ENCODE measurements around the gene OR6Q1.
"Not testable (repeated sequence)": the region's sequence is repeated elsewhere in the genome, so short reads cannot be mapped to it uniquely, and the experiment has no call there.

Gene OR6Q1

GRCh38 chr11:58030653-58031052 lies at the start of gene OR6Q1:
TSS of gene OR6Q1 (plus strand) at chr11:58030953. CDS start at chr11:58030953, 0 bp downstream.
- no peak for DNase-seq

GRCh38 chr11:57981536-57981935 lies 49.2 kb upstream of the OR6Q1 start:
- DNase-seq: no peak

GRCh38 chr11:57982776-57983175 lies 48.0 kb upstream of the OR6Q1 start:
- DNase-seq: no peak

GRCh38 chr11:57983191-57983590 lies 47.6 kb upstream of the OR6Q1 start:
- no peak for DNase-seq

GRCh38 chr11:57999523-57999922 lies 31.2 kb upstream of the OR6Q1 start:
- DNase-seq: not testable (repeated sequence)

- DNase-seq: not testable (repeated sequence)
Measured at GRCh38 chr11:58000021-58000420, 30.7 kb upstream of the OR6Q1 start.

- no peak for DNase-seq
Measured at GRCh38 chr11:58000699-58001098, 30.1 kb upstream of the OR6Q1 start.

- no peak for DNase-seq
Measured at GRCh38 chr11:58003036-58003435, 27.7 kb upstream of the OR6Q1 start.

GRCh38 chr11:58003591-58003990 lies 27.2 kb upstream of the OR6Q1 start:
- DNase-seq: no peak

- no peak for DNase-seq
Measured at GRCh38 chr11:58004664-58005063, 26.1 kb upstream of the OR6Q1 start.

- no peak for DNase-seq
Measured at GRCh38 chr11:58006940-58007339, 23.8 kb upstream of the OR6Q1 start.

- no peak for DNase-seq
Measured at GRCh38 chr11:58011771-58012170, 19.0 kb upstream of the OR6Q1 start.

GRCh38 chr11:58023435-58023931 lies 7.3 kb upstream of the OR6Q1 start, which contains the start of gene OR9Q1:
TSS of gene OR9Q1 (plus strand) at chr11:58023881. CDS start at chr11:58179445, 155,564 bp downstream.
- DNase-seq: no peak

GRCh38 chr11:58024601-58025091 lies 6.1 kb upstream of the OR6Q1 start:
- DNase-seq: no peak

- no peak for DNase-seq
Measured at GRCh38 chr11:58027341-58027740, 3.4 kb upstream of the OR6Q1 start.

- no peak for DNase-seq
Measured at GRCh38 chr11:58028687-58029411, 1.9 kb upstream of the OR6Q1 start.

- no peak for DNase-seq
Measured at GRCh38 chr11:58034471-58034870, 3.7 kb downstream of the OR6Q1 start.

GRCh38 chr11:58039589-58039988 lies 8.8 kb downstream of the OR6Q1 start:
- no peak for DNase-seq

GRCh38 chr11:58043379-58043778 lies 12.6 kb downstream of the OR6Q1 start:
- no peak for DNase-seq

GRCh38 chr11:58046231-58046630 lies 15.5 kb downstream of the OR6Q1 start:
- no peak for DNase-seq

- no peak for DNase-seq
Measured at GRCh38 chr11:58047818-58048217, 17.1 kb downstream of the OR6Q1 start.

GRCh38 chr11:58055806-58056401 lies 25.2 kb downstream of the OR6Q1 start:
- DNase-seq: no peak

- no peak for DNase-seq
Measured at GRCh38 chr11:58057481-58057880, 26.7 kb downstream of the OR6Q1 start.

Data from NCI-H526 treated with DMSO at 0.1 percent for 48 hours (cell line).